ENCODE data around the gene CCNI. TPM values are rescaled to one million over a fixed set of nuclear protein-coding genes. Genes with fewer than 3 reads are reported as not detected.

The CCNI gene
- total RNA-seq, 1 experiment from 2014 or later: 240 TPM

DNA sequence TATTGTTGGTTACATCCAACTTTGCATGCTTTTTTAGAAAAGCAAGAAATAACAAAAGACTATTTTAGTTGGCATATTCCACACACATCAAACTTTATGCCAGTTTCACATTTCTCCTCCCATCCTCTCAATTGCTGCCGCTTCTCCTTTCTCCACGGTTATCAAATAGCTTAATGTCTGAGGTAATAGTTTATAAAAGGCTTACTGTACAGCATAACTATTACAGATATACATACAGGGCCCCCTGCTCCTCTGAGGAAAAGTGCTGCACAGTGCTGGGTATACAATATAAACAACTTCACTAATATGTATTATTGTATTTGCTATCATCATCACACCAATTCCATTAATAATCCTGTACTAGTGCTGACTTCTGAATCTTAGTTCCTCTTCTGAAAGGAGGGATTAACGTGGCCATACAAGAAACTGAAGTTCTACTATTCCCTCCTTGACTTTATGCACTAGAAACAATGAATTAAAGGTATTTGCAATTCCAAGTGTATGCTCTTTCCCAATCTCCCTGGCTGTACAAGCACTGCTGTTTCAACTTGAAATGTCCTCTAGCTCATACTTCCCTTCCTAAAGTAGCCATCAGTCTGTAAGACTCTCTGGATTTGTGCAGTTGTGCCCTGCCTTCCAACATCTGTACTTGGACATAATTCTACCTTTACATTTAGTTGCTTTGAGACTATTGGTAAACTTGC, 2.5 kb downstream of the CCNI start:
- Mint-ChIP-seq H3K36me3 (ENCODE audit: insufficient read depth in 1 of 3, low read depth in 3 of 3) (peaks cover 0 to 8% (median 5%) of the 10 kb centered on the region in 3 experiments; a peak in 3 of 7 replicates), H3K4me3 (no peak overlapping the region), H3K27ac (no peak overlapping the region), H3K27me3 (ENCODE audit: low read depth) (peaks cover 3% of the 10 kb centered on the region), H3K9me3 (peaks cover 0 to 3% of the 10 kb centered on the region in 2 experiments; a peak in 1 of 5 replicates), H3K4me1 (peaks cover 25 to 36% of the 10 kb centered on the region in 2 experiments)
- Histone ChIP-seq H3K56ac (ENCODE audit: insufficient read length, low read depth, low read length) (no peak overlapping the region), H2BK20ac (ENCODE audit: low read depth, low read length, poor library complexity, severe bottlenecking) (no peak overlapping the region), H3T11ph (ENCODE audit: low read length) (no peak overlapping the region), H3K79me2 (ENCODE audit: insufficient read depth, low read length) (peaks cover 44% of the 10 kb centered on the region), H4K91ac (ENCODE audit: insufficient read length, low read depth, low read length) (no peak overlapping the region), H2AFZ (ENCODE audit: low read length) (no peak overlapping the region), H3K4me1 (ENCODE audit: insufficient read depth, low read length) (peaks cover 10% of the 10 kb centered on the region), H3K27me3 (ENCODE audit: insufficient read depth, low read length) (no peaks in the 10 kb centered on the region), H4K5ac (ENCODE audit: insufficient read length, low read depth, low read length) (no peak overlapping the region), H2BK5ac (ENCODE audit: insufficient read length, low read length) (no peak overlapping the region), H2AK5ac (ENCODE audit: insufficient read length, low read length) (no peak overlapping the region), H4K20me1 (ENCODE audit: control insufficient read depth, insufficient read depth, insufficient read length) (no peaks in the 10 kb centered on the region), H3K4me2 (ENCODE audit: insufficient read depth, insufficient read length, low read length) (peak overlapping the region; percentile 98), H3K14ac (ENCODE audit: insufficient read depth, low read length) (no peak overlapping the region), H3K23ac (ENCODE audit: insufficient read length, low read depth, low read length) (no peak overlapping the region), H3K9ac (ENCODE audit: extremely low read depth, insufficient read length, low read length) (peak overlapping the region; percentile 20), H3K27ac (ENCODE audit: insufficient read length, low read depth, low read length) (no peak overlapping the region), H2BK15ac (ENCODE audit: low read depth, low read length) (no peak overlapping the region), H3K79me1 (ENCODE audit: insufficient read depth, low read depth, low read length, poor library complexity, severe bottlenecking) (peaks cover 3% of the 10 kb centered on the region), H2BK12ac (ENCODE audit: insufficient read length, low read depth, low read length) (no peak overlapping the region), H4K8ac (replicated peaks; ENCODE audit: insufficient read length, low read depth, low read length) (no peak overlapping the region), H3K23me2 (ENCODE audit: insufficient read length, low read depth, low read length, poor library complexity, severe bottlenecking) (peaks cover 12% of the 10 kb centered on the region), H3K9me3 (ENCODE audit: control insufficient read depth, low read depth, low read length) (no peaks in the 10 kb centered on the region), H3K18ac (ENCODE audit: insufficient read length, low read depth, low read length) (no peak overlapping the region), H2BK120ac (ENCODE audit: low read depth, low read length, poor library complexity, severe bottlenecking) (no peak overlapping the region), H3K4ac (ENCODE audit: low read depth, low read length) (no peak overlapping the region)
- DNase-seq: no peak
- no peak for TF ChIP-seq CTCF (conservative IDR thresholded peaks at IDR 0.05)
- WGBS (ENCODE audit: extremely low coverage, insufficient read length, low lambda C conversion rate): no CpG with 5 or more reads among the region's 3 CpGs
